WTC11 (cell line): ENCODE results near the gene TMTC1. TPM values are rescaled to one million over a fixed set of nuclear protein-coding genes. Genes with fewer than 3 reads are reported as not detected.
A peak's percentile ranks its signal among the peaks of the same experiment; 100 is the strongest.

Source experiments
- ATAC-seq: fragments of 200-7000 bp; cut with Tn5 transposase; 2 replicates; pipeline ENCODE4 v1.10.0; 2021; ENCODE audit warnings: mild to moderate bottlenecking, moderate library complexity
- CTCF ChIA-PET: fragments of 300-600 bp; sonication (Branson Sonifier 250); formaldehyde crosslinking; loops from one replicate; lab custom pipeline; 2021; ENCODE audit warnings: antibody characterized with exemption; lab: Charles Lee
- POLR2A ChIA-PET: fragments of 350-600 bp; sonication (Branson Sonifier 250); formaldehyde crosslinking; loops from one replicate; lab custom pipeline; 2021; ENCODE audit warnings: antibody characterized with exemption; lab: Charles Lee
- DNase-seq: peaks from one replicate; pipeline ENCODE4 v3.0.0; 2021; ENCODE audit warnings: low spot score
- H3K27ac Mint-ChIP-seq: 2 replicates; pipeline ENCODE4 v1.8.0; 2021; ENCODE audit warnings: mixed read lengths
- H3K27me3 Mint-ChIP-seq: 2 replicates; pipeline ENCODE4 v1.8.0; 2021; ENCODE audit warnings: low read depth, mild to moderate bottlenecking, moderate library complexity, mixed read lengths
- H3K36me3 Mint-ChIP-seq: 2 replicates; pipeline ENCODE4 v1.8.0; 2021; ENCODE audit warnings: mixed read lengths
- H3K4me1 Mint-ChIP-seq: 2 replicates; pipeline ENCODE4 v1.8.0; 2022; ENCODE audit warnings: mixed read lengths
- H3K4me3 Mint-ChIP-seq: 2 replicates; pipeline ENCODE4 v1.8.0; 2021; ENCODE audit warnings: mild to moderate bottlenecking, moderate library complexity, mixed read lengths
- H3K9me3 Mint-ChIP-seq: 2 replicates; pipeline ENCODE4 v1.8.0; 2021; ENCODE audit warnings: mixed read lengths
- CREB1 ChIP-seq: sonication (generic); formaldehyde crosslinking; IDR thresholded peaks from 2 replicates; pipeline ENCODE4 v1.8.0; 2023; ENCODE audit warnings: mild to moderate bottlenecking, missing genetic modification reagents
- ELF4 ChIP-seq: sonication (generic); formaldehyde crosslinking; IDR thresholded peaks from 2 replicates; pipeline ENCODE4 v1.8.1; 2022; ENCODE audit warnings: low read depth, mild to moderate bottlenecking, moderate library complexity, missing genetic modification reagents
- EMX1 ChIP-seq: fragments of 250-450 bp; sonication (Bioruptor Pico); IDR thresholded peaks from 2 replicates; pipeline ENCODE4 v1.8.0; 2021; ENCODE audit warnings: mild to moderate bottlenecking
- ERG ChIP-seq: fragments of 250-450 bp; sonication (Bioruptor Pico); IDR thresholded peaks from 2 replicates; pipeline ENCODE4 v1.8.0; 2021; ENCODE audit warnings: mild to moderate bottlenecking
- ETV6 ChIP-seq: sonication (generic); formaldehyde crosslinking; IDR thresholded peaks from 2 replicates; pipeline ENCODE4 v1.8.1; 2022; ENCODE audit warnings: mild to moderate bottlenecking, missing genetic modification reagents
- FOXJ3 ChIP-seq: sonication (generic); formaldehyde crosslinking; IDR thresholded peaks from 2 replicates; pipeline ENCODE4 v1.9.0; 2021; ENCODE audit warnings: missing genetic modification reagents, mild to moderate bottlenecking, borderline replicate concordance
- FOXK1 ChIP-seq: sonication (generic); formaldehyde crosslinking; IDR thresholded peaks from 2 replicates; pipeline ENCODE4 v1.8.0; 2022; ENCODE audit warnings: mild to moderate bottlenecking, moderate library complexity, missing genetic modification reagents
- FOXP4 ChIP-seq: sonication (generic); formaldehyde crosslinking; IDR thresholded peaks from 2 replicates; pipeline ENCODE4 v1.8.0; 2022; ENCODE audit warnings: mild to moderate bottlenecking, missing genetic modification reagents
- HMGA2 ChIP-seq: fragments of 250-450 bp; sonication (Bioruptor Pico); IDR thresholded peaks from 2 replicates; pipeline ENCODE4 v1.4.0; 2021; ENCODE audit warnings: mild to moderate bottlenecking, moderate library complexity
- IRF2 ChIP-seq: sonication (generic); formaldehyde crosslinking; IDR thresholded peaks from 2 replicates; pipeline ENCODE4 v1.8.0; 2022; ENCODE audit warnings: low read depth, missing genetic modification reagents, borderline replicate concordance
- JAZF1 ChIP-seq: fragments of 250-450 bp; sonication (Bioruptor Pico); IDR thresholded peaks from 2 replicates; pipeline ENCODE4 v1.9.0; 2021; ENCODE audit warnings: moderate library complexity, mild to moderate bottlenecking, inconsistent platforms
- JUN ChIP-seq: sonication (generic); formaldehyde crosslinking; IDR thresholded peaks from 2 replicates; pipeline ENCODE4 v1.8.0; 2023; ENCODE audit warnings: mild to moderate bottlenecking, missing genetic modification reagents
- MAX ChIP-seq: sonication (generic); formaldehyde crosslinking; IDR thresholded peaks from 2 replicates; pipeline ENCODE4 v1.8.0; 2022; ENCODE audit warnings: mild to moderate bottlenecking, missing genetic modification reagents
- NR2C2 ChIP-seq: sonication (generic); formaldehyde crosslinking; IDR thresholded peaks from 2 replicates; pipeline ENCODE4 v1.8.0; 2022; ENCODE audit warnings: mild to moderate bottlenecking, missing genetic modification reagents
- PRRX2 ChIP-seq: fragments of 250-450 bp; sonication (Bioruptor Pico); IDR thresholded peaks from 2 replicates; pipeline ENCODE4 v1.8.0; 2021; ENCODE audit warnings: mild to moderate bottlenecking
- ZBTB43 ChIP-seq: sonication (generic); formaldehyde crosslinking; IDR thresholded peaks from 2 replicates; pipeline ENCODE4 v1.8.1; 2023; ENCODE audit warnings: mild to moderate bottlenecking, missing genetic modification reagents
- ZNF138 ChIP-seq: sonication (generic); formaldehyde crosslinking; conservative IDR thresholded peaks from 2 replicates; pipeline ENCODE4 v1.8.1; 2022; ENCODE audit warnings: mild to moderate bottlenecking, moderate library complexity, missing genetic modification reagents
- ZNF317 ChIP-seq: sonication (generic); formaldehyde crosslinking; IDR thresholded peaks from 2 replicates; pipeline ENCODE4 v1.8.1; 2023; ENCODE audit warnings: low read depth, mild to moderate bottlenecking, moderate library complexity, missing genetic modification reagents, borderline replicate concordance
- ZNF396 ChIP-seq: fragments of 250-450 bp; sonication (Bioruptor Pico); IDR thresholded peaks from 2 replicates; pipeline ENCODE4 v1.8.0; 2021; ENCODE audit warnings: mild to moderate bottlenecking, moderate library complexity, borderline replicate concordance
- ZNF532 ChIP-seq: fragments of 250-450 bp; sonication (Bioruptor Pico); IDR thresholded peaks from 2 replicates; pipeline ENCODE4 v1.9.0; 2021; ENCODE audit warnings: mild to moderate bottlenecking, borderline replicate concordance
- ZSCAN18 ChIP-seq: fragments of 250-450 bp; sonication (Bioruptor Pico); IDR thresholded peaks from 2 replicates; pipeline ENCODE4 v2.1.2; 2022; ENCODE audit warnings: mild to moderate bottlenecking, moderate library complexity
- total RNA-seq: library from RNA; stranded (reverse); gene quantifications from 3 replicates; pipeline ENCODE4 v1.2.3, GENCODE V29; 2021

TMTC1 gene
- total RNA-seq, 1 experiment from 2014 or later: 17.3 TPM

- DNase-seq (no peak), ATAC-seq (no peak; the same call in 1 of the 2 replicates)
- TF ChIP-seq HMGA2 (no peak), ZBTB43 (no peak), ZNF532 (no peak), ZNF396 (CRISPR knock-in tag) (no peak), MAX (CRISPR knock-in tag) (no peak), JUN (CRISPR knock-in tag) (no peak), CREB1 (CRISPR knock-in tag) (no peak), ZNF317 (CRISPR knock-in tag) (no peak), ERG (CRISPR knock-in tag) (no peak), ETV6 (CRISPR knock-in tag) (no peak), JAZF1 (CRISPR knock-in tag) (no peak), EMX1 (CRISPR knock-in tag) (no peak), PRRX2 (no peak), ZSCAN18 (CRISPR knock-in tag) (no peak), IRF2 (no peak), ZNF138 (no peak)
- CTCF ChIA-PET: no interaction called here
- H3K4me3 Mint-ChIP-seq: no peak overlapping the region
- no peaks in the 10 kb centered on the region for H3K9me3 Mint-ChIP-seq
- H3K27ac Mint-ChIP-seq: no peak overlapping the region
- POLR2A ChIA-PET: no interaction called here
- peaks cover 20% of the 10 kb centered on the region for H3K36me3 Mint-ChIP-seq
- H3K27me3 Mint-ChIP-seq: no peaks in the 10 kb centered on the region
- H3K4me1 Mint-ChIP-seq: peaks cover 22% of the 10 kb centered on the region
Observed at GRCh38 chr12:29750928-29751220, 32.9 kb downstream of the TMTC1 start.

- no peak for DNase-seq
- peak; percentile 38; the same call in 1 of the 2 replicates for ATAC-seq
Observed at GRCh38 chr12:29750131-29750927, 33.4 kb downstream of the TMTC1 start.

More at GRCh38 chr12:29750131-29750927, 33.4 kb downstream of the TMTC1 start:
- H3K27me3 Mint-ChIP-seq: no peaks in the 10 kb centered on the region
- no peaks in the 10 kb centered on the region for H3K9me3 Mint-ChIP-seq
- CTCF ChIA-PET: no interaction called here
- H3K27ac Mint-ChIP-seq: no peak overlapping the region; the same call in 1 of the 2 replicates
- no peak for TF ChIP-seq NR2C2 (CRISPR knock-in tag)
- TF ChIP-seq FOXK1 (CRISPR knock-in tag): no peak
- no peak for TF ChIP-seq FOXP4
- no peak for TF ChIP-seq FOXJ3 (CRISPR knock-in tag)
- no peak for TF ChIP-seq ELF4 (CRISPR knock-in tag)
- H3K4me3 Mint-ChIP-seq: no peak overlapping the region
- H3K4me1 Mint-ChIP-seq: peaks cover 16% of the 10 kb centered on the region
- H3K36me3 Mint-ChIP-seq: peaks cover 20% of the 10 kb centered on the region
- POLR2A ChIA-PET: no interaction called here
